D721Med (cell line): ENCODE measurements around the gene SMAD2.

Source experiments
- DNase-seq: peaks from one replicate; pipeline ENCODE4 v3.0.0; 2011; ENCODE audit warnings: low spot score; ENCODE audit not compliant: insufficient read length
- FAIRE-seq: peaks from 2 replicates; lab custom pipeline; 2011; peaks lifted over from hg19 to GRCh38; lab: Jason Lieb, UNC
- TF ChIP-seq, protein P1 (sequence below): IDR thresholded peaks from 2 replicates; pipeline ENCODE4 v1.5.1; 2012; ENCODE audit warnings: mild to moderate bottlenecking, control low read depth; ENCODE audit not compliant: insufficient read depth; ENCODE audit errors: missing control alignments

SMAD2 gene

DNA sequence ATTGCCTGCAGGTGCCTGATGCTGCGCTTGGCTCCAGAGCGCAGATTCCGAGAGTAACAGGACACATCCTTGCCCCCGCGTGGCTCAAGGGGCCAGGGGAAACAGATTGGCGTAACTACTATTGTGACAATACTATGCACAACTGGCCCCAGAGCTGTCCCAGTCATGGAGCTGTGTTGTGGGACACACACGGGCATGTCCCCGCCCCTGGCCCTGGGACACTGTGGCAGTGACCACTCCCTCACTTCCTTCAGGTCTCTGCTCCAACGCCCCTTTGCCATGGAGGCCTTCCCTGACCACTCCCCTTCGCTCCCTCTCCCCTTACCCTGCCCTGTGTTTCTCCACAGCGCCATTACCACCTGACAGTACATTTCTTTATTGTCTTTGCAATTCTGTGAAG is 132.1 kb downstream of the SMAD2 start:
- TF ChIP-seq, protein P1, sequence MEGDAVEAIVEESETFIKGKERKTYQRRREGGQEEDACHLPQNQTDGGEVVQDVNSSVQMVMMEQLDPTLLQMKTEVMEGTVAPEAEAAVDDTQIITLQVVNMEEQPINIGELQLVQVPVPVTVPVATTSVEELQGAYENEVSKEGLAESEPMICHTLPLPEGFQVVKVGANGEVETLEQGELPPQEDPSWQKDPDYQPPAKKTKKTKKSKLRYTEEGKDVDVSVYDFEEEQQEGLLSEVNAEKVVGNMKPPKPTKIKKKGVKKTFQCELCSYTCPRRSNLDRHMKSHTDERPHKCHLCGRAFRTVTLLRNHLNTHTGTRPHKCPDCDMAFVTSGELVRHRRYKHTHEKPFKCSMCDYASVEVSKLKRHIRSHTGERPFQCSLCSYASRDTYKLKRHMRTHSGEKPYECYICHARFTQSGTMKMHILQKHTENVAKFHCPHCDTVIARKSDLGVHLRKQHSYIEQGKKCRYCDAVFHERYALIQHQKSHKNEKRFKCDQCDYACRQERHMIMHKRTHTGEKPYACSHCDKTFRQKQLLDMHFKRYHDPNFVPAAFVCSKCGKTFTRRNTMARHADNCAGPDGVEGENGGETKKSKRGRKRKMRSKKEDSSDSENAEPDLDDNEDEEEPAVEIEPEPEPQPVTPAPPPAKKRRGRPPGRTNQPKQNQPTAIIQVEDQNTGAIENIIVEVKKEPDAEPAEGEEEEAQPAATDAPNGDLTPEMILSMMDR = no peak
- no peak for FAIRE-seq
- no peak for DNase-seq

- DNase-seq (no peak), FAIRE-seq (no peak)
- TF ChIP-seq, protein P1 = no peak
These were observed 133.3 kb downstream of the SMAD2 start for GRCh38 chr18:47797126-47797525.

DNA sequence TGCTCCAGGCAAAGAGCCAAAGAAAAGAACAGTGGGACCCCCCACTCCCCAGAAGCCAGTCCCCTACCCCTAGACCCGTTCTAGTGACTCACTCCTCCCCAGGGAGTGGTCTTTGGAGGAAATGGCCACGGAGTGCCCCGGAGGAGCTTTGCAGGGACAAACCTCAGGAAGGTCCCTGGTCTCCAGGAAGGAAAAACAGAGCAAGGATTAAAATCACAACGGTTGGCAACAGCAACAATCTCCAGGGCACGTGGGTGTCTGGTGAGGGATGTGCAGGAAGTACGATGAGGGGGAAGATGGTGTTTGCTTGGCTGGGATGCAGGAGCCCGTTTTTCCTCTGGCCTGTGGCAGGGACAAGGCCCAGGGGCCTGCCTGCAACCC is 135.0 kb downstream of the SMAD2 start:
- TF ChIP-seq, protein P1 = no peak
- no peak for FAIRE-seq

GRCh38 chr18:47794725-47795433 is 135.6 kb downstream of the SMAD2 start:
- DNase-seq (no peak), FAIRE-seq (no peak)
- TF ChIP-seq, protein P1 = no peak

More for the DNA sequence above, 135.0 kb downstream of the SMAD2 start:
- DNase-seq = no peak

DNA sequence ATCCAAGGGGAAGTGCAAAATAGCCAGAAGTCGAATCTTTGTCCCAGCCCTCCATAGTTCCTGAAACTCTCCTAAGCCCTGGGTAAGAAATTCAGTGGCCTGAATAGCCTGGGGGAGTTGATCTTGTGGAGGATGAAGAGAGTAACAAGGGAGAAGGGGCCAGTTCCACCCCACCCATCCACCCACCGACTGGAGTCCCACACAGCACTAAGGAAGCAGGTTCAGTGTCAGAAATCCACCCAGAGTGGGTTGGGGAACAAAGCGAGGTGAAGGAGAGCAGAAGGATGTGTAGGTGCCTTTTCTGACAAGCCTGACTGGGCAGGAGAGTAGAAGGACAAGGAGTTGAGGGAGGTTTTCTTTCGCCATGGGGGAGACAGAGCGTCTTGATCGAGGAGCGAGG is 136.8 kb downstream of the SMAD2 start:
- FAIRE-seq (no peak), DNase-seq (no peak)
- TF ChIP-seq, protein P1 = no peak

DNA sequence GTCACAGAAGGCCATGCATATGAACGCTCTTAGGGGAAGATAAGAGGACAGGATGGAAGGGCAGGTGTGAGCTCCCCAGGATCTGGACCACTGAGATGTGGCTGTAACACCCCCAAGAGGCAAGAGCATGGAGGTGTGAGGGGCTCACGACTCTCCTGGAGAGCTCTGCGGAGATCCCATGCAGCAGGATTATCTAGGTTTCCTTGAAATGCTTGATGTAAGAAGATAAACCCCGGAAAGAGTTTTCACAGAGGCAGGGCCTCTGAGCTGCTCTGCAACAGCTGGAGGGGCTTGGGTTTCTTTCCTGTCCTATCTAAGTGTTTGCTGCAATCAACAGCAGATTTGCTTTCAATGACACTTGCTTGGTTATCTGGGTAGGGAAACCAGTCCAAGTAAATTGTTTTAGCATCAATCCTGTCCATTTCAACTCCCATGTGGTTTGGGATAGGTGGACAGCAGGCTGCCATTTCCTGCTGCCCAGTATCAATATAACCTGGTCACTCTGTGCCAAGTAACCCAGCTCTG is 138.9 kb downstream of the SMAD2 start:
- FAIRE-seq = no peak
- TF ChIP-seq, protein P1 = no peak
- no peak for DNase-seq

- TF ChIP-seq, protein P1 = no peak
- no peak for DNase-seq
- no peak for FAIRE-seq
These were observed 140.4 kb downstream of the SMAD2 start for GRCh38 chr18:47790036-47790435.
